ENCODE measurements around the gene ZNF697. TPM values are rescaled to one million over a fixed set of nuclear protein-coding genes. Genes with fewer than 3 reads are reported as not detected.

ZNF697 gene
- total RNA-seq, 4 donors from 2014 or later = 1.00 to 5.6 (median 2.9) TPM

DNA sequence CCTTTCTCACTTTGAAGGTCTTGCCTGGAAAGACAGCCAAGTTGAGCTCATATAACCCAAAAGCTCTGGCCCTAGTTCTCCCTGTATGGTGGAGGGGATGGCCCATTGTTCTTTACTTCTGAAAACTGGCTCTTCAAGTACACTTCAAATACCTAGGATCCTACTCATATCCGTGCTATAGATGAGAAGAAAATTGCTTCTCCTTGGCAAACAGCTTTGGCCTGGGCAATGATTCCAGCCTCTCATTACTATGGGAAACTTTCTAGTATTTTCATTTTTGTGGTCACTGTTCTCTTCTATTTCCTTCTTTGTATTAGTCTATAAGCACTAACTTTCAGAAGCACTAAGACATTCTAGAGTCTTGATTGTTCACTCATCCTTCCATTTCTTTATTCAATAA is 53.7 kb downstream of the ZNF697 start:
- in situ Hi-C loops (cut with MboI; ENCODE audit: low pct_ligation_motif_present in 1 of 4, low pct_unique_long_range_greater_than_20kb in 1 of 4, low sequenced_read_pairs in 3 of 4) (no loop called here), intact Hi-C loops (cut with DNase I; ENCODE audit: low total_unique reads) (no loop called here)
- no peak for DNase-seq
- TF ChIP-seq, protein P1, sequence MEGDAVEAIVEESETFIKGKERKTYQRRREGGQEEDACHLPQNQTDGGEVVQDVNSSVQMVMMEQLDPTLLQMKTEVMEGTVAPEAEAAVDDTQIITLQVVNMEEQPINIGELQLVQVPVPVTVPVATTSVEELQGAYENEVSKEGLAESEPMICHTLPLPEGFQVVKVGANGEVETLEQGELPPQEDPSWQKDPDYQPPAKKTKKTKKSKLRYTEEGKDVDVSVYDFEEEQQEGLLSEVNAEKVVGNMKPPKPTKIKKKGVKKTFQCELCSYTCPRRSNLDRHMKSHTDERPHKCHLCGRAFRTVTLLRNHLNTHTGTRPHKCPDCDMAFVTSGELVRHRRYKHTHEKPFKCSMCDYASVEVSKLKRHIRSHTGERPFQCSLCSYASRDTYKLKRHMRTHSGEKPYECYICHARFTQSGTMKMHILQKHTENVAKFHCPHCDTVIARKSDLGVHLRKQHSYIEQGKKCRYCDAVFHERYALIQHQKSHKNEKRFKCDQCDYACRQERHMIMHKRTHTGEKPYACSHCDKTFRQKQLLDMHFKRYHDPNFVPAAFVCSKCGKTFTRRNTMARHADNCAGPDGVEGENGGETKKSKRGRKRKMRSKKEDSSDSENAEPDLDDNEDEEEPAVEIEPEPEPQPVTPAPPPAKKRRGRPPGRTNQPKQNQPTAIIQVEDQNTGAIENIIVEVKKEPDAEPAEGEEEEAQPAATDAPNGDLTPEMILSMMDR (IDR thresholded peaks at IDR 0.05) = no peak
- H3K27me3 ChIP-seq = no peaks in the 10 kb centered on the region
- no peaks in the 10 kb centered on the region for H3K36me3 ChIP-seq
- no peak overlapping the region for H3K27ac ChIP-seq
- H3K4me1 ChIP-seq = no peaks in the 10 kb centered on the region
- H3K4me3 ChIP-seq = no peak overlapping the region
- no peaks in the 10 kb centered on the region for H3K9me3 ChIP-seq
- WGBS, 2 donors (ENCODE audit: low coverage in 1 of 2) = 95 to 100% methylated on average over 1 of the region's 1 CpG

DNA sequence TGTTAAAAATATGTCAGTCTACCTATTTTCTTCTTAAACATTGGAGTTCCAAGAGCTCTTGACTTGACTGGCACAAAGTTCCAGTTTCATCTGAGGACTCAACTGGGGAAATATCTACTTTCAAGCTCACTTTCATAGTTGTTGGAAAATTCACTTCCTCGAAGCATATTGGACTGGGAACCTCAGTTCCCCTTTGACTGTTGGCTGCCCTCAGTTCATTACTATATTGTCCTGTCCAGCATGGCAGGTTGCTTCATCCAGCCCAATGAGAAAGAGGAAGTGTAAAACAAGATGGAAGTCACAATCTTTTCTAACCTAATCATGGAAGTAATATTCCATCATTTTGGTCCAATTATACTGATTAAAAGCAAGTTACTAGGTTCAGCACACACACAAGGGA is 54.3 kb downstream of the ZNF697 start:
- TF ChIP-seq, protein P1 (IDR thresholded peaks at IDR 0.05) = no peak
- TF ChIP-seq EP300 (IDR thresholded peaks at IDR 0.05; ENCODE audit: low read depth) = no peak
- no peak for TF ChIP-seq POLR2AphosphoS5 (IDR thresholded peaks at IDR 0.05)
- no peak for TF ChIP-seq POLR2A (IDR thresholded peaks at IDR 0.05)
- H3K9me3 ChIP-seq = no peaks in the 10 kb centered on the region
- no peaks in the 10 kb centered on the region for H3K4me1 ChIP-seq
- no peak overlapping the region for H3K27ac ChIP-seq
- no peaks in the 10 kb centered on the region for H3K36me3 ChIP-seq
- DNase-seq = no peak
- no peak overlapping the region for H3K4me3 ChIP-seq
- intact Hi-C loops (cut with DNase I; ENCODE audit: low total_unique reads) (no loop called here), in situ Hi-C loops (cut with MboI; ENCODE audit: low pct_ligation_motif_present in 1 of 4, low pct_unique_long_range_greater_than_20kb in 1 of 4, low sequenced_read_pairs in 3 of 4) (no loop called here)
- no peaks in the 10 kb centered on the region for H3K27me3 ChIP-seq
- WGBS, 2 donors (ENCODE audit: low coverage in 1 of 2) = 73 to 75% methylated on average over 1 of the region's 1 CpG

DNA sequence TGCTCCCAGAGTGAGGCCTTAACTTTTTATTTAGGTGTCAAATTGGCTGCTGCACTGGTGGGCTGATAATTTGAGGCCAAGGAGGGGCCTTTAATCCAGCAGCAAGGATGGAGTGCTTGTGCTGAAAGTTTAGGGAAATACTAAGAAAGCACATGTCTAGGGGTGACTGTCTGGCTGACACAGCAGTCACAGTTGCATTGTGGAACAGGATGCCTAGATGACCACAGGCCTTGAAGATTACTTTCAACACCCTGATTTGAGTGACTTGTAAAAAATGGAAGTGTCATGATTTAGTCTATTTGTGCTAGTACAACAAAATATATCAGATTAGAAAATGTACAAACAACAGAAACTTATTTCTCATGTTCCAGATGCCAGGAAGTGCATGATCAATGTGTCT is 57.7 kb downstream of the ZNF697 start:
- H3K9me3 ChIP-seq = no peaks in the 10 kb centered on the region
- no peaks in the 10 kb centered on the region for H3K36me3 ChIP-seq
- no peaks in the 10 kb centered on the region for H3K27me3 ChIP-seq
- intact Hi-C loops (cut with DNase I; ENCODE audit: low total_unique reads) = no loop called here
- H3K27ac ChIP-seq = no peak overlapping the region
- H3K4me1 ChIP-seq = no peaks in the 10 kb centered on the region
- TF ChIP-seq, protein P1 (IDR thresholded peaks at IDR 0.05) = no peak
- TF ChIP-seq POLR2AphosphoS5 (IDR thresholded peaks at IDR 0.05) (no peak), POLR2A (IDR thresholded peaks at IDR 0.05) (no peak), EP300 (IDR thresholded peaks at IDR 0.05; ENCODE audit: low read depth) (no peak)
- H3K4me3 ChIP-seq = no peak overlapping the region
- in situ Hi-C loops (cut with MboI; ENCODE audit: low pct_ligation_motif_present in 1 of 4, low pct_unique_long_range_greater_than_20kb in 1 of 4, low sequenced_read_pairs in 3 of 4) = no loop called here
- DNase-seq = no peak

DNA sequence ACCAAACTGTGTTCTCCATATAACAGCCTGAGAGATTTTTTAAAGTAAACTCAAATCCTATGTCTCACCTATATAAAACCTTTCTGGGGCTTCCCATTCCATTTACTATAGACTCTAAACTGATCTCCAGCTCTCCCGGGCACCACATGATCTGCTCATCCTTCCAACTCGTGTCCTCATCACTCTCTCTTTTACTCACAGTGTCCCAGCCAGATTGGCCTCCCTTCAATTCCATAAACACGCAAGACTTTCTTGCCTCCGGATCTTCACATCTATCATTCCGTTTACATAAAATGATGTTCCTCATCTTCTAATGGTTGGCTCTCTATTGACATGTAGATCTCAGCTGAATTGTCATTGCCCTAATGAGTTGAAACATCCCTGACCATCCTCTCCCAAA is 59.4 kb downstream of the ZNF697 start:
- H3K9me3 ChIP-seq = no peaks in the 10 kb centered on the region
- H3K27me3 ChIP-seq = no peaks in the 10 kb centered on the region
- TF ChIP-seq POLR2A (IDR thresholded peaks at IDR 0.05) (no peak), EP300 (IDR thresholded peaks at IDR 0.05; ENCODE audit: low read depth) (no peak), POLR2AphosphoS5 (IDR thresholded peaks at IDR 0.05) (no peak)
- TF ChIP-seq, protein P1 (IDR thresholded peaks at IDR 0.05) = no peak
- DNase-seq = no peak
- no peak overlapping the region for H3K4me3 ChIP-seq
- no peaks in the 10 kb centered on the region for H3K4me1 ChIP-seq
- WGBS, 2 donors (ENCODE audit: low coverage in 1 of 2) = 77 to 81% methylated on average over 4 to 5 of the region's 5 CpGs
- in situ Hi-C loops (cut with MboI; ENCODE audit: low pct_ligation_motif_present in 1 of 4, low pct_unique_long_range_greater_than_20kb in 1 of 4, low sequenced_read_pairs in 3 of 4) = no loop called here
- no peak overlapping the region for H3K27ac ChIP-seq
- H3K36me3 ChIP-seq = no peaks in the 10 kb centered on the region
- intact Hi-C loops (cut with DNase I; ENCODE audit: low total_unique reads) = no loop called here

Measured in transverse colon (tissue), 4 donors.